Neural cell (in vitro differentiated cells): Measurements from ENCODE around the gene KLHL14.

Experiments used
- CTCF ChIP-seq: fragments of 450-650 bp; IDR thresholded peaks from 2 replicates; pipeline ENCODE4 v1.5.1; 2014; ENCODE audit warnings: antibody characterized with exemption, mild to moderate bottlenecking, moderate library complexity; ENCODE audit not compliant: poor library complexity, severe bottlenecking
- EZH2 ChIP-seq: fragments of 200-600, 300-800 bp; shearing (Covaris generic), sonication (generic); IDR thresholded peaks from 2 replicates; pipeline ENCODE4 v1.6.1; 2014; ENCODE audit warnings: antibody characterized with exemption, low read length, borderline replicate concordance, mild to moderate bottlenecking; ENCODE audit not compliant: insufficient read depth, poor library complexity, severe bottlenecking
- RAD21 ChIP-seq: fragments of 450-650 bp; conservative IDR thresholded peaks from 2 replicates; pipeline ENCODE4 v1.6.1; 2014; ENCODE audit warnings: antibody characterized with exemption, mild to moderate bottlenecking, moderate library complexity

- TF ChIP-seq CTCF: no peak
- TF ChIP-seq RAD21: no peak
- no peak for TF ChIP-seq EZH2
These were observed 42.8 kb downstream of the KLHL14 start for GRCh38 chr18:32730068-32730467.
